GM18508 (cell line): ENCODE measurements around the gene AGPAT1.

Source experiments
- ATAC-seq: cut with Tn5 transposase; IDR thresholded peaks from one replicate; pipeline ENCODE4 v1.9.1; 2021; ENCODE audit warnings: moderate number of reproducible peaks; ENCODE audit not compliant: insufficient read depth, unreplicated experiment

Gene AGPAT1

DNA sequence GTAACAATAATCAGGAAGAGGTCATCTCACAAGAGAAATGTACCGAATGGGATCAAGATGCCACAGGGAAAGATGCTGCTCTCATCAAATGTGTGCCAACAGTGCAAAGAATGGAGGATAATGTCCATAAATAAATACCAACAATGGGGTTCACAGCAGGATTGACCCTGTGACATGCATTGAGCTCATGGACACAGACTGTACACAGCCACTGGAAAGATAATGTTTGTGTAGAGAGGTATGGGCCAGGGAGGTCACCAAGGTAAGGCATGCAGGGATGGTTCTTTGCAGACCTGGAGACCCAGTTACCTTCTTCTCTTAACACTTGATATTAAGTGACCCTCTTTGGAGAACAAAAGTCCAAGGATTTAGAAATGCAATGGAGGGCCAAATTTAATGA, 1.5 kb downstream of the AGPAT1 start:
- no peak for ATAC-seq

DNA sequence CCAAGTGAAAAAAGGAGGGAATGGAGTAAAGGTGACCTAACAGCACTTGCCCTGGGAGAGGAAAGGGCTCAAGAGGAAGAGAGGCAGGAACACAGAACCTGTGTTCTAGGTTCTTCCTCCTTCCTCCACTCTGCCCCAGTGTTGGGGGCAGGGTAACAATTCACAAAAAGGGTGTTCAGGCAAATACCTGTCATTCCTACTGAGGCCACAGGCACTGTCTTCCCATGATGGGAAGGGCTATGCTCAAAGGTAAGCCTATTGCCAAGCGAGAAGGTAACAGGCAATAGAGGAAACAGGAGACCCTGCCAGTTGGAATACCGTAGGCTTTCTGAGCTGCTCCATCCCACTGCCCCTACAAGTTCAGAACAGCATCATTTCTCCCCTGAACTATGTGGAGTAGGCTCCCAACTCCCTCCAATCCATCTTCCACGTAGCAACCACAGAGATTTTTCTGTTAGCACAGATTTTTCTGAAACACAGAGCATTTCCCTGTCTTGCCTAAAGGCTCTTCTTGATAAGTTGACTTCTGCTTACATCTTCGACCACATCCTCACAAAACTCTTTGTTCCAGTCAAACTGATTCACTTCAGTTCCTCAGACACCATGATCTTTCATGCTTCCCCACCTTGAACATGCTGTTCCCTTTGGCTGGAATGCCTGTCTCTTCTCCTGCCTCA, 2.7 kb downstream of the AGPAT1 start:
- ATAC-seq, result no peak

DNA sequence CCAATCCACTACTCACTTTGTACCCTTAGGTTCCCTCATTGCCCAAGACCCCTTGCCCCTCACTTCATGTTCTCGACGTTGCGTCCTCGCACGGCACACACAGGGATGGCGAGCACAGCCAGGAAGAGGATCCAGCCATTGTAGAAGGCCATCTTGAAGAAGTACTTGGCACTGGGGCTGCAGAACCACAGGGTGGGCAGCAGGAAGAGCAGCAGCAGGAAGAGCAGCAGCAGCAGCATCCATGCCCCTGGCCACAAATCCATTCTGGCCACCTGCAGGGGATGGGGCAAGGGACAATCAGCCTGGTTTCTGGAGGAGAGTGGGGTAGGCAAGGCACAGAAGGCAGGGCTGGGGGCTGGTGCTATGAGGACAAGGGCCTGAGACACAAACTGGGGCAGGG, 4.7 kb downstream of the AGPAT1 start:
- ATAC-seq, result no peak

DNA sequence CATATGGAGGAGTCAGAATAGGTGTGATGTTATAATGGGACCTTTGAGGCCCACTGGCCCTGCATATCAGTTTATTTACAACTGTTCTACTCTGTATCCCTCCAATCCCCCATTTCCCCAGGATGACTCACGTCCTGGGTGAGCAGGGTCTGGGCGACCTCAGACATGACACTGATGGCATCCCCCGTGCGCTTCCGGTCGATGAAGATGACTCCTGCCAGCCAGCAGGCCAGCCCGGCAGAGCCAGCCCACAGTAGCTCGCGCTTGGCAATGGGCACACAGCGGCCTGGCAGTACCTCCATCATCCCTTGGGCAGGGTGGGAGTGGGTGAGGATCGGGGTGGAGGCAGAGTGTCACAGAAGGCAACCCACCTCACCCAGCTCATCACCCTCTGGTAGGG, 5.6 kb downstream of the AGPAT1 start:
- ATAC-seq, result no peak

DNA sequence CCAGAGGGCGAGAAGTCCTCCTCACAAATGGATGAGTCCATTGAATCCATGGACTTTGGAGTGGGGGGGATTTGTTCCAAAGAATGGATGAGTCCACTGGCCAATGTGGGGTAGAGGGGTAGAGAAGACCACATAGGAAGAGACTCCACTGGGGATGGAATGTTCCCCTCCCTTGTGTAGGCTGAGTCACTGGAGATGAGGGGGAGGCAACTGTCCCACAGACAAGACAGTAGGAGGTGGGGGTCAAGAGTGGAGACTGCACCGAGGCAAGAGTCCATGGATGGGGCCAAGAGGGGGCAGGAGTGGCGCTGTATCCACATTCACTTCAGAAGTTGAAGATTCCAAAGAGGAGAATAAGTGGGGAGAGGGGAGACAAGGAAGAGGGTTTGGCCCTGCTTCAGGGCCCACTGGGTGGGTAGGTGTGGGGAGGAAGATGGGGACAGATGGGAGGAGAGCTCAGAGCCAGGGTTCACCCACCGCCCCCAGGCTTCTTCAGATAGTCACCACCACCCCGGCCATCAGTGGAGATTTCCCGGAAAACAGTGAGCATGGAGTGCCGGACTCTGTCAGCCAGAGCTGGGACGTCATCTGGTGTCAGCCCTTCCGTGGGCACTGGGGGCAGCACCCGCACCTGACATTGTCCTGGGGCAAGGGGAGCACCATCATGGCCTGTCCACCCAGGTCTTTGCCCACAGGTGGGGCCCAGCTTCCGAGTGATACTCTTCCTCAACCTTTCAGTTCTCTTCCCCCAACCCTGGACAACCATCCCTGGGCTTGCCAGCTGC, 6.9 kb downstream of the AGPAT1 start:
- ATAC-seq, result no peak

DNA sequence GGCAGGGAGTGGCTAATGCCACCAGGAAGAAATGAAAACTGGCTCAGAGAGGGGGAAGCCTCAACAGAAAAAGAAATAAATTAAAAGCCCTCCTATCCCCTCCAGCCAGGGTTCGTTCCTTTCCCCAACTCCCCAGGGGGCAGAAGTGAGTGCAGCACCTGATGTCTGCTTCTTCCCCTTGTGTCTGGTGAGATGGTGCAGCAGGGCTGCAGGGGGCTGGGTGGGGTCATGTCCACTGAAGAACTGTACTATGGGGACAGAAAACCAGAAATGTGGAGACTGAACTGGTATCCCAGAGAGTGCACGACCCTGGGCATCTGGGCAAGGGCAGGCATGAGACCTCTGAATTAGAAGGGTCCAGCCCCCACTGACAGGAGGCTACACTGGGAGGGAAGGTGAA, 7.5 kb downstream of the AGPAT1 start:
- ATAC-seq, result no peak

DNA sequence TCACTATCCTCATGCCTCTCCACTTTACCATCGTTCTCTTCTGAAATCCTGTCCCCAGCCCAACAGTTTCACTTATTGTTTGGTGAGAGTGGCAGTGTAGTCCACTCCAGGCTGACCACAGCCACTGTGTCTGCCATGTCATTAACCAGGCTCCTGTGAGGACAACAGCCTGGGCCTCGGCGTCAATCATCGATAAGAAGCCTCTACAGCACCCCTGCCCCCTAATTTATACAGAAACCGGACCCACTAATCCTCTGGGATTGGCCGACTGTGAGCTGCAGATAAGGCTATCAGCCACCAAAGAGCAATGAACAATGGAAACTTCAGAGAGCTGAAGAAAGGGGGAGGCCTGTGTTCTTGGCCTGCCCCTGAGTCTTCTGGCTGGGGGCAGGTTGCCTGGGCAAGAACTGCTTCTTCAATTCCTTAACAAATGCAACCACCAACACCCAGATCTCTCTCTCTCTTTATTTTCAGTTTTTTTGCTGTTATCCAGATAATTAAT, 8.1 kb downstream of the AGPAT1 start:
- no peak for ATAC-seq

DNA sequence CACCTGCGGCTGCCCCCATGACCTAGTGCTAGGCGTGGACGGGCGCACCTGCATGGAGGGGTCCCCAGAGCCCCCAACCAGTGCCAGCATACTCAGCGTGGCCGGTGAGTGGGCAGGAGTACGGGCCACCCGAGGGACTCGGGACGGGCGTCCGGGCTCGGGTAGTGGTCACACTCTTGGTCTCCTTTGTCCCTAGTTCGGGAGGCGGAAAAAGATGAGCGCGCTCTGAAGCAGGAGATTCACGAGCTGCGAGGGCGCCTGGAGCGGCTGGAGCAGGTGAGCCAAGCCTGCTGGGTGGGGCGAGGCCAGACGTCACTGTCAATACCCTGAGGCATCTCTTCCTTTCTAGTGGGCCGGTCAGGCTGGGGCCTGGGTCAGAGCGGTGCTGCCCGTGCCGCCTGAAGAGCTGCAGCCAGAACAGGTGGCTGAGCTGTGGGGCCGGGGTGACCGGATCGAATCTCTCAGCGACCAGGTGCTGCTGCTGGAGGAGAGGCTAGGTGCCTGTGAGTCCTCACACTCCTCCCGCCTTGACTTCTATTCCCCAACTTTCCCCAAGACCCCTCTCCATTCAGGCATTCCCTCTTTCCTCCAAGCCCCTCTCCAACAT, 8.6 kb downstream of the AGPAT1 start:
- ATAC-seq, result no peak

DNA sequence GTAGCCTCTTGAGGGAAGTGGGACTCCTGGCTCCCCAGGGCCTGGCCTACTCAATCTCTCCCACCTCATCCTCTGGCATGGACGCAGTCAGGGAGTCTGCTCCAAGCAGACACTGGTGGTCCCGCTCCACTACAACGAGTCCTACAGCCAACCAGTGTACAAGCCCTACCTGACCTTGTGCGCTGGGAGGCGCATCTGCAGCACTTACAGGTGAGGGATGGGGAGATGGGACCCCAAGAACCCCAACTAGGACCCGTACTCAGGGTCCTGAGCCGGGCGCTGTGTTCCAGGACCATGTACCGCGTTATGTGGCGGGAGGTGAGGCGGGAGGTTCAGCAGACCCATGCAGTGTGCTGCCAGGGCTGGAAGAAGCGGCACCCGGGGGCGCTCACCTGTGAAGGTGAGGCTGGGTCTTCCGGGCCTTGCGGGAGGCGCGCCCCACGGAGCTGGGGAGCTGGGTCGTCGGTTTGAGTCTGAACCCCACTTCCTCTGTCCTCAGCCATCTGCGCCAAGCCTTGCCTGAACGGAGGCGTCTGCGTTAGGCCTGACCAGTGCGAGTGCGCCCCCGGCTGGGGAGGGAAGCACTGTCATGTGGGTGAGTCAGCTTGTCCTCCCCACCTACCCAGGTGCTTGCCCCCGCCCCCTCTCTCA, 9.3 kb downstream of the AGPAT1 start:
- no peak for ATAC-seq

DNA sequence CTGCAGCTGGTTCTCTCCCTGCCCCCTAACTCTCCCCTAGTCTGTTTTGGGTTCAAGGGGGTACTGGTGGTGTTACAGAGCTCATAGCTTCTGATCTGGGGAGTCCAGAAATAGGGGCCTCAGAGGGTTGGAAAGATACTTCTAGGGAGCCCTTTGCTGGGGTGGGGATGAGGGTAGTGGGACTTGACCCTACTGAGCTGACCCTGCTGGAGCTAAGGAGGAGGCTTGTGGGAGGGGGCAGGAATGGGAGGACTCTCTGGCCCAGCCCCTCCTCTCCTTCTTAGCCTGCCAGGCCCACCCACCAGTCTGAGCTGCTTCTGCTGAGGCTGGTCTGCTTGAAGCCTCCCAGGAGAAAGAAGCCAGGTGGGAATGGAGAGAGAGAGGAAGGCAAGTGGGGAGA, 11.6 kb downstream of the AGPAT1 start, which contains the start of gene EGFL8:
Gene EGFL8 (plus strand): TSS at position 301 of the 400 bp plus-strand sequence. CDS start 1,571 bp downstream, outside the sequence.
- no peak for ATAC-seq

DNA sequence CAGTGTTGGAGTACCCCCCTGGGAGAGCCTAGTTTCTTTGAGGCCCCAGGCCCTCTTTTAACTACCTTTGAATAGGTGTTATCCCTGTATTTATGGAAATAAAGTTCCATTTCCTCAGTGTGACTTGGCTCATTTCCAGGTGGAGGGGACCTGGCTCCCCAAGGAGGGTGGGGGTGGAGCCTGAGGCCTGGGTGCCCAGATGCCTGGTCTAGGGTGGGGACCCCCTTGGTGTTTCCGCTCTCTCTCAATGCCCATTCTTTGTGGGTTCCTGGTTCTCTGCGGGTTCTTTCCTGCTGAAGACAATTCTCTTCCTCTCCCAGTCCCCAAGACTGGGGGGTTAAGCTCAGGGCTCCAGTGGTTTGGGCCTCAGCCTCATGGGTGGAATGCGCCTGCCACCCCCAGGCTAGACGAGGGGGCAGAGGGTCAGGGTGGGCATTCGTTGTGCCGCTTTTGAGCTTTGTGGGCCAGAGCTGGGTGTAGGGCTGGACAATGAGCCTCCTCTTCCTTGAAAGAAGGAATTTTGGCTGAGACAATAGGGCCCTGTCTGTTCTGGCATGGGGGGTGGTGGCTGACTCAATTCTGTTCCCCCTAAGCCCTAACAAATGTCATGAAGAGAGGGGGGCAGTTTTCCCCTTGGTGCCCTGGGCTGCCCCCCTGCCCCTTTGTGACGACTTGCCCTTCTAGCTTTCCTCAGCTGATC, 12.2 kb downstream of the AGPAT1 start:
- no peak for ATAC-seq

DNA sequence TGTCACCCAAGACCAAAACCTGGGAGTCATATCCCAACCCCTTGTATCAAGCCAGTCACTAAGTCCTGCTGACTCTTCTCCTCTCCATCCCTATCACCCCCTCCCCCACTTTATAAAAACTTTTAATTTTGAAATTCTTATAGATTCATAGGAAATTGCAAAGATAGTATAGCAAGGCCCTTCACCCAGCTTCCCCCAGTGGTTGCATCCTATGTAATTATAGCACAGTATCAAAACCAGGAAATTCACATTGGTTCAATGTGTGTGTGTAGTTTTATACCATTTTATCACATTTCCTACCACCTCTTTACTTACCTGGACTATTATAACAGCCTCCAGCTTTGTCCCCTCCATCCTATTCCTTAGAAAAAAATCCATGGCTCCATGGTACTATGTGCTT, 17.8 kb downstream of the AGPAT1 start:
- ATAC-seq, result no peak

DNA sequence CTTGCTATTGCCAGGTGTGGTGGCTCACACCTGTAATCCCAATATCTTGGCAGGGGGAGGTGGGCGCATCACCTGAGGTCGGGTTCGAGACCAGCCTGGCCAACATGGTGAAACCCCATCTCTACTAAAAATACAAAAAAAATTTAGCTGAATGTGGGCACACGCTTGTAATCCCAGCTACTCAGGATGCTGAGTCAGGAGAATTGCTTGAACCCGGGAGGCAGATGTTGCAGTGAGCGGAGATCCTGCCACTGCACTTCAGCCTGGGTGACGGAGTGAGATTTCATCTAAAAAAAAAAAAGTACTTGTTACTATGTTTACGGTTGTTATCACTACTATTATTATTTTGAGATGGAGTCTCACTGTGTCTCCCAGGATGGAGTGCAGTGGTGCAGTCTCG, 19.0 kb downstream of the AGPAT1 start:
- ATAC-seq, result no peak

DNA sequence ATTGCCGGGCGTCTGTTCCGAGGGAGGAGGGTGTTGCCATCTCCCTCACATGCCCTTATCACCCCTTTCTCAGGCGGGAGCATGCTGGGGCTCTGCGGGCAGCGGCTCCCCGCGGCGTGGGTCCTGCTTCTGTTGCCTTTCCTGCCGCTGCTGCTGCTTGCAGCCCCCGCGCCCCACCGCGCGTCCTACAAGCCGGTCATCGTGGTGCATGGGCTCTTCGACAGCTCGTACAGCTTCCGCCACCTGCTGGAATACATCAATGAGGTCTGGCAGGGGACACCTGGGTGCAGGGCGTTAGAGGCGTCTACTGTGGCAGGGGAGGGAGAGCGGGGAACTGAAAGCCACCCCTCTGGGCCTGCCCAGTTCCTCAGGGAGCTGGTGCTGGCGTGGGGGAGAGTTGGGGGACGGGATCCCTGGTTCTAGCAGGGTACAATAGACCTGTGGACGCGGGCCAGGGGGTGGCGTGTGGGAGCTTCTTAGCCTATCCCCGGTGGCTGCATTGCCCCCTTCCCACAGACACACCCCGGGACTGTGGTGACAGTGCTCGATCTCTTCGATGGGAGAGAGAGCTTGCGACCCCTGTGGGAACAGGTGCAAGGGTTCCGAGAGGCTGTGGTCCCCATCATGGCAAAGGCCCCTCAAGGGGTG, 21.2 kb downstream of the AGPAT1 start:
- ATAC-seq, result no peak

DNA sequence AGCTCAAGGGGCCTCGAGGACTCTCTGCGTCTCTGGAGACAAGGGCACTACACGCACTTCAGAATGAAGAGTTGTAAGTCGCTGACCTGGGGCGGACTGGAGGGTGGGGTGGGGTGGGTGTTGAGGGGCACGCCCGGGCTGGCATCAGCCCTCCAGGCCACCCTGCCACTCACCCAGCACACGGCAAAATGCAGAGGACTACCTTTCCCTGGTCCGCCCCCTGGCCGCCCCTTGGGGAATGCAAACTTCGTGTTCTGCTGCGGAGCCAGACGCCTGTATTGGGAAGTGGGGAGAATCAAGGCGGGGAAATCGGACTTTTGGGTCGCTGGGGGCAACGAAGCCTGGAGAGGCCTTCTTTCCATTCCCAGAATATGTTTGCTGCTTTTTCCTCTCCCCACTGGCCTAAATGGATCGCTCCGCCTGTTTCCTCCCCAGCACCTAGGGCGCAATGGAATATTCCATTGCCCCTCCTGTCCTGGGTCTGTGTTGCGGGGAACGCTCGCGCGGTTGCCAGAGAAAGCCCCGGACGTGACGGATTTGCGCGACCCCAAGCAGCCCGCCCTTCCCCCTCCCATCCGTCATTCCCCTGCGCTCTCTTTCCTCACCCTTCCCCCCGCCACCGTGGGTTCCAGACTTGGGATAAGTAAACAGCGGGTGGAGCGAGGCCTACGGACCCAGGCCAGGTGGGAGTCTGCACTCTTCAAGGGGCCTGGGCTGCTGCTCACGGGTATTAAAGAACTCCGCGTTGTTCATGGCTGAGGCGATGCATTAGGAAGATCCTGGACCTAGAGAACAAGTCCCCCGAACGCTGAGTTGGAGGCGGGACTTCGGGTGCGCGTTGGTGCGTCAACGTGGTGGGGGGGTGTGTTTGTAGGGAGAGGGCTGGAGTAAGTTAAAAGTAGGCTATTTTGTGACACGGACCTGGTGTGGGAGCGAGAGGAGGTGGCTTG, 22.0 kb downstream of the AGPAT1 start, which contains the start of gene PPT2:
Gene PPT2 (plus strand): TSS at position 578 of the 950 bp plus-strand sequence. CDS start 454 bp downstream, outside the sequence.
- no peak for ATAC-seq

DNA sequence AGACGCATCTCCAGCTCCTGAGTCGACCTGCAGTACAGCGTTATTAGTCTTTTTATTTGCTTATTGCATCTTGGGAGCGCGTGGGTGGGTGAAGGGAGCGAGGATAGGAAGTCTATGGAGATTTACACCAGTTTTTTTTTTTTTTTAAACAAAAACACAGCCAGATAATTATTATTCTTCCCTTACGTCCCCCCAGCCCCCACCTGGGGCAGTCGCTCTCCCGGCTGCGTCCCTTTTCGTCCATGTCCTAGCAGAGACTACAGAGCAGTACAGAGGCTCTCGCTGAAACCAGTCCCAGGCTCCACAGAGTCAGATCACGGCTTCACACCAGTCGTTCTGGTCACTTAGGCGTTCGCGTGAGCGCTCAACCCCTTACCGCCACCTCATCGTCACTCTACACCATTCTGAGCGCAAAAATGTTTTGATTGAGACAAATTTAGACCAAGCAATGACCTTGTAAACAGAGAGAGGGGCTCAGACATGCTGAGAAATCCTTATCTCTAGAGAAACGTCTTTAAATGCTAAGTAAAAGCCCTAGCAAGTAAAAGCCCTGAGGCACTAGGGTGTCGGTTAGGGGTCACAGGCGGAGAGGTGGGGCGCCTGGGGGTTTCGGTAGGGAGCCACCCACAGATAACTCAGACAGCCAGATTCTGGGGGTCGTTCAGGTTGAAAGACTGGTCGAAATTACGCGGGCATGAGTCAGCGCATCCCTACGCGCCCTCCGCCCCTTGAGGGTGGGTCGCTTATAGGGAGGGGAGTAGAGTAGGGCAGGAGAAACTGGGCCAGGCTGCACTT, 22.9 kb downstream of the AGPAT1 start:
- no peak for ATAC-seq

DNA sequence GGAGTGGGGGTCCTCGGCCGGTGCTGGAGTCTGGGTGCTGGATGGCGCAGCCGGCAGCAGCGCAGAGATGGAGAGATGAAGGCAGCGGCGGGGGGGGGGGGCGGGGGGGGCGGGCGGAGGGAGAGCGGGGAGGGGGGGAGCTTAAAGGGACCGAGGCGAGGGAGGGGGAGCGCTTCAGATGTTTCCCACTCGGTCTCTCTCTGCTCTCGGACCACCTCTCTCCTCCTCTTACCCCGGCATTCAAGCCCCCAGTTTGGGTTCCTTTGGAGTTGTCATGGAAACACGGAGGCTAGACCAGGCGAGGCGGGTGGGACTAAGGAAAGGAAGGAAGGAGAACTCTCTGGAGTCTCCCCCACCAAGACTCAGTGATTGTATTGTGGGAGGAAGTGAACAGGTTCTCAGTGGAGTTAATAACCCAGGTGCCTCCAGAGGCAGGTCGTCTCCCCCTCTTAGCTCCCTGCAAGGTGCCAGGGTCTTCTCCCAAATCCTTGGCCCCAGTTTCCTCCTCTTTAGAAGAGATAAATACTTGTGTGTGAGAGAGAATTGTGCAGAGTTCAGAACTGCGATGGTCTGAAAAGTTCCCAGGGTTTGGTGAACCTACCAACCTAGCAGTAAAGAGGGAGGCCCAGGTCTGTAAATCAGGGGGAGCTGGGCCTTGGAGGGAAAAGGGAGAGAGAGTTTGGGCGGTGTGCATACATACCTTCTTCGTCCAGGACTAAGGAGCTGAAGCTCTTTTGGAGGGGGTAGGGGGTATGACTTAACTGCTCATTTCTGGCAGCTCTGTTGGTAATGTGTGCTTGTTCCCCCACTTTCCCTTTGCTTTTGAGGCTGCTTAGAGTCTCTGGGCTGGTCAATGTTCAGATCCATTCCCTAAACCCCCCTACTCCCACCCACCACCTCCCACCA, 23.8 kb downstream of the AGPAT1 start, which contains the start of gene PRRT1:
Gene PRRT1 (minus strand): TSS at position 77 of the 906 bp plus-strand sequence. CDS start 112 bp downstream, outside the sequence.
- ATAC-seq, result no peak
